AG08395 (cell line): ENCODE data around the gene ZNF70.

Experiments used
- DNase-seq: peaks from one replicate; pipeline ENCODE4 v3.0.0; 2012; ENCODE audit warnings: mixed read lengths, low spot score

The ZNF70 gene

DNA sequence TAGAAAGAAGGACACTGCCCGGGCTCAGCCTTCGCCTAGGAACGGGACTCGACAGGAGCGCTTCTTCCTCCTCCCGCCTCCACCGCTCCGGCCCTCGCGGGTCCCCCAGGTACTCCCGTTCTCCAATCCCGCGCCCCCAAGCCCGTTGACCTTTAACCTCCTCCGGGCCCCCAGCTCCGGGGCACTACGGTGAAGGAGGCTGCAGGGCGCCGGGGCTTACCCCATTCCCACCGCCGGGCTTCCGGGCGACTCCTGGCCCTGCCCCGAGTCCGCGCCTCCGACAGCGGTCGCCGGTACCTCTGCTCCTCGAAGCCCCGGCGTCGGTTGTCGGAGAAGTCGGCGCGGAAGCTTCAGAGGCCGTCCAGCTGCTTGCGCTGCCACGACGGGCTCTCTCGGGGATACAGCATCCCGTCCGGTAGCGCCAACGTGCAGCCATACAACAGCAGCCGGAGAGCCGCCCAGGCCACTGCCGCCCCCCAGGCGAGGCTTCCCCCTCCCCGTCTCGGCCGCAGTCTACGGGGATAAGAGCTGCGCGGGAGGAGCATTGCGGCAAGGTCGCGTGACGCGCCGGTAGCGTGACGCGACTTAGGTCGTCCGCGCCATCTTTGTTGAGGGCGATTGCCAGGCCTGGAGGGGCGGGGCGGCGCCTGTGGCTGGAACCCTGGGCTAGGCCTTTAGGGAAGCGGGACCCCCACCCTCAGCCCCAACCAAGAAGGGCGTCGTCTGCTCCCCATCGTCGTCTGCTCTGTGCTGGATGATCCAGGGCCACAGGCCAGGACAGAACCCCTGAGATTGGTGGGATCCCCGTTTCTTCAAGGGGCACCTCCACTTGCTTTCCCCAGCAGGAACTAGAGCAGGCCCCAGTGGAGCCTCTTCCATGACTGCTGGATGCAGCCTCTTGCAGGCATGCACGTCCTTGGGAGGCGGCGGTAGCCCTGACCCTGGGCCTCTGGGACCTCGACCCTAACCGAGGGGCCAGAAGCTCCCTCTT, 33.8 kb downstream of the ZNF70 start:
- DNase-seq, result peak; percentile 93

DNA sequence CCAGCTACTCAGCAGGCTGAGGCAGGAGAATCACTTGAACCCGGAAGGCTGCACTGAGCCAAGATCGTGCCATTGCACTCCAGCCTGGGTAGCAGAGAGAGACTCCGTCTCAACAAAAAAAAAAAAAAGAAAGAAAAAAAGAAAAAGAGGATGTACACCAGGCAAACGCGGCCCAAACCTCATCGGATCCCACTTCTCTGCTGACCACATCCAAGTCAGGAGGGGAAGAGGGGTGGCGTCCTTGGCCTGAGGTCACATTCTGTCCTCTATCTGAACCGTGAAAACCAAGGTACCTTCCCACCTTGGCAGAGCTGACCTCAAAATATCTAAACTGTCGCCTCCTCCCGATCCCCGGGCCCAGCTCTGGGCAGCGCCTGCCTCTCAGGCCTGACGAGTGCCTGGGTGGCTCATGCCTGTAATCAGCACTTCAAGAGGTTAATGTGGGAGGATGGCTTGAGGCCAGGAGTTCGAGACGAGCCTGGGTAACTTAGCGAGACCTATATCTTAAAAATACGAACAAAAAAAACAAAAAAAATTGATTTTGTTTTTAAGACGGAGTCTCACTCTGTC, 35.0 kb downstream of the ZNF70 start:
- DNase-seq, result no peak

DNA sequence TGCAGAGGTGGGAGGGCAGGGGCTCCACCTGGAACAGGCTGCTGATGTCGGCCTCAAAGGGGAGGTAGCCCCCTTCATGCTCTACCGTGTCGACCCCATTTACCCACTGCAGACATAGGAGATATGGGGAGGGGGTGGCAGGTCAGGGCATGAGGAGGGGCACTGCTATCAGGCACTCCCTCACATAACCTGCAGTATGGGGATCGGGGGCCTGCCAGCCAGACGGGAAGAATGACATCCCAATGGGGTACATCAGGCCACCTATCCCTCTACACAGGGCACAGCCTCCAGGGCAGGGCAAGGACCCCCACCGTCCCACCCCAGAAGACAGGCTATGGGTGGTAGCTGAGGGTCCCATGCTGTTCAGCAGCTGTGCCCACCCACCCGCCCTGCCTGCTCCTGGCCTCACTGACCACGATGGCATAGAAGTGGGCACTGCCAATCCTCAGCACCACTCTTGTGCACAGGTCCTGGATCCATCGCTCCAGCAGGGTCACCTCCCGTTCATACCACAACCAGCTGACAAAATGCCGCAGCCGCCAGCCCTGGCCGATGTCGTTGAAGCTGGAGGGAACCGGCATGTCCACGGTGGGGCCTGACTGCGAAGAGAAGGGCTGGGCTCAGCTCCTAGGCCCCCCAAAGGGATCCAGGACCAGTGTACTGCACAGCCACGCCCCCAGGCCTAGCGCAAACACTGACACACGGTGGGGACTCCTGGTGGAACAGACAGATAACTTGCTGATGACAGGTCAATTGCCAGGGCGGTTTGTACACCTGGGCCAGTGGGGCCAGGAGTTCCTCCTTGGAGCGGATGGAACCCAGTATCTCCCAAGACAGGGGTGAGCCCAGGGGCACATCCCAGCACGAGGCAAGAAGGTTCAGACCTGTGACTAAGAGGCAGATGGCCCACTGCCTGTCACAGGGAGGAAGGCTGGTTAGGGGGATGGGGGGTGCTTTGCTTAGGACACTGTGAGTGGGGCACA, 36.0 kb downstream of the ZNF70 start:
- no peak for DNase-seq

DNA sequence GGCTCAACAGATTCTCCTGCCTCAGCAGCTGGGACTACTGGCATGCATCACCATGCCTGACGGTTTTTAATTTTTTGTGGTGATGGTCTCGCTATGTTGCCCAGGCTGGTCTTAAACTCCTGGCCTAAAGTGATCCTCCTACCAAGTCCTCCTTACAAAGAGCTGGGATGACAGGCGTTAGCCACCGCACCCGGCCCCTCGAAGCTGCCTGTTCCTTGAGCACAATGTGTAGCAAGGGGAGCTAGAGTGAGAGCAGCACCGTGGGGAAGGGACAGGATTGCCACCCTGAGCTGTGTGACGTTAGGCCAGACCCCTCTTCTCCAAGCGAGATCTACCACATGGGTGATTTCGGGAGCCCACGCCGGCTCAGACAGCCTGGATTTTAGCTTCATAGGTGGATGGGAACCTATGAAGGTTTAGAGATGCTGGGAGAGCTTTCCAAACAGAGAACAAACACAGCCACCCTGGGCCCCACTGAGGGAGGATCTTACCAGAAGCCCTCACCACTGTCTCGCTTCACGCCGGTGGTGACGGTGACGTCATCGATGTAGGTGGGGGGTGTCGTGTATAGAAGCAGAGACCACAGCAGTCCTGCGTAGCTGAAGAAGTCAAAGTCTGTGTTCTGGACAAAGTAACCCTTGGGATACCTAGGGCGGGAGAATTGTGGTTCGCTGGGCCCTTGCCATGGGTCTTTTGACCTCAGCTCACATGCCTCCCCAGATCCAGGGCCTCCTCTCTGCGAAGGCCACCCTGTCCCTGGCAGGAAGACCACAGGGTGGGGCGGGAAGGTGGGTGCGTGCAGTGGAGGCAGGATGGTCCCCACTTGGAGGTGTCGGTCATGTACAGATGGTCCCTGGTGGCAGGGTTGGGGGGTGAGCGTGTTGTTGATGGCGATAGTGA, 37.0 kb downstream of the ZNF70 start:
- DNase-seq, result no peak

DNA sequence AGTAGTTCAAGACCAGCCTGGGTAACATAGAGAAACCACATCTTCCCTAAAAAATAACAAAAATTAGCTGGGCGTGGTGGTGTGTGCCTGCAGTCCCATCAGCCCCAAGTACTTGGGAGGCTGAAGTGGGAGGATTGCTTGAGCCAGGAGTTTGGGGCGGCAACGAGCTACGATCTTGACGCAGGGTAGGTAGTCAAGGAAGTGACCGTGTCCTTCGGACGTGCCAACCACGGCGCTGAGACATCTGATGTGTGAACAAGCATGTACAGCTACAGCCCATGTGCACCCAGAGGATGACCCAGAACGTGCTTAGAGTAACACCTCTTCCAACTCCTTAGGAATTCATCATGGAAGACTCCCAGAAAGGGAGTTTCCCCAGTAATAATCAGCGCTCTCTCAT, 38.7 kb downstream of the ZNF70 start:
- DNase-seq, result no peak

DNA sequence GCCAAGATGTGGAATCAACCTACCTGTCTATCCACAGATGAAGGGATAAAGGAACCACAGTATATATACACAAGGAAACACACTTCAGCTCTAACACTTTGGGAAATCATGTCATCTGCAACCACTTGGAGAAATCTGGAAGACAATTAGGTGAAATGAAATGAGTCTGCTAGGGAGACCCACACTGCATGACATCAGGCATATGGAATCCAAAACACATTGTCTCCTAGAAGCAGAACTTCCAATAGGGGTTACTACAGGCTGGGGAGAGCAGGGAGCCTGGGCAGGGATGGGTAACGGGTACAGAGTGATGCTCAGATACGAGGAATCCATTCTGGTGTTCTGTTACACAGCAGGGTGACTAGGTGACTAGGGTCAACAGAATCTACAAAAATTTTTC, 41.8 kb downstream of the ZNF70 start:
- DNase-seq, result peak; percentile 77

DNA sequence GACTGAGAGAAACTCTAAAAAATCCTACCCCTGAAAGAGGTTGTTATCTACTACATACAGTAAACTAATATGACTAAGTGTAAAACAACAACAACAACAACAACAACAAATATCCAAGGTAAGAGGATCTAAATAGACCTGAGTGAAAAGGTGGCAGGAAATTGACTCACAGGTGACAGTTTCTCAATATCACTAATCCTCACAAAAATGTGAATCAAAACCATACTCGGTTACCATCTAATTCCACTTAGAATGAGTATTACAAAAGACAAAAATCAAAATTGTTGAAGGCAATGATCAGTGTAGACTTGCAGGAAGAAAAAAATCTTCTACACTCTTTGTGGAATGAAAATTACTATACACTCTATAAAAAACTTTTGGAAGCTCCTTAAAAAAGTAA, 42.6 kb downstream of the ZNF70 start:
- no peak for DNase-seq

DNA sequence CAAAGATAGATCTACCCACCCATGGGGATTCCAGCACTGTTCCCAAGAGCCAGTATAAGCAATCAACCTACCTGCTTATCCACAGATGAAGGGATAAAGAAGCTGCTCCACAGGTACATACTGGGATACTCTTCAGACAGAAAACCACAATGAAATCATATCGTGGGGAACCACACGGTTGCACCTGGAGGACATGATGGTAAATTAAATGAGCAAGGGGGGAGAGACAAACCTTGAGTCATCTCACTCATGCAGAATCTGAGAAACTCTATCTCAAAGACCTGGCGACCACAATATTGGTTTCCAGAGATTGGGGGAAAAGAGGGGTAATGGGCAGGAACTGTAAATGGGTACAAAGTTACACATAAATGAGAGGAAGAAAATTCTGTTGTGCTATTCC, 45.6 kb downstream of the ZNF70 start:
- DNase-seq, result no peak

DNA sequence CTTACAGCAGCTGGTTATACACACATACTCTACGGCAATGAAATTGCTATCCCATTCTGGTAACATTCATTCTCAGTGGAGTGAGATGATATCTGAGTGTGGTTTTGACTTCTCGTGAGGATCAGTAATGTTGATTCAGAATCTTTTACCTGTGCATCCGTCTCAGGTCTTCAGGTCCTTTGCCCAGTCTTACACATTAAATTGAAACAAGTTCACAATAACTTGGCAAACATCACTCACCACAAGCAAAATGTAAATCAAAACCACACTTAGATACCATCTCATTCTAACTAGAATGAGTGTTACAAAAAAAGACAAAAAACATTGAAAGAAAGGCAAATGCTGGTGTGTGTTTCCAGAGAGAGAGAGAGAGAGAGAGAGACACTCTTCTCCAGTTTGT, 46.1 kb downstream of the ZNF70 start:
- DNase-seq, result no peak

DNA sequence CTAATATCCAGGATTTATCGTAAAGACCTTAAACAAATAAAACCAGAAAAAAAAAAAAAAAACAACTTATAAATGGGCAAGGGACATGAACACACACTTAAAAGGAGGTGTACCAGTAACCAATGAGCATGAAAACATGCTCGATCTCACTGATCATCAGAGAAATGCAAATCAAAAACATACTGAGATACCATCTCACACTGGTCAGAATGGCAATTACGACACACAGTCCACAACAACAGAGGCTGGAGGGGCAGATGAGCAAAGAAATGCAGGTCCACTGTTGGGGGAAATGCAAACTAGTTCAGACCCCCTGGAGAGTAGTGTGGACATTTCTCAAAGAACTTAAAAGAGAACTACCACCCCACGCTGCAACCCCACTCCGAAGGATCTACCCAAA, 46.9 kb downstream of the ZNF70 start:
- no peak for DNase-seq

DNA sequence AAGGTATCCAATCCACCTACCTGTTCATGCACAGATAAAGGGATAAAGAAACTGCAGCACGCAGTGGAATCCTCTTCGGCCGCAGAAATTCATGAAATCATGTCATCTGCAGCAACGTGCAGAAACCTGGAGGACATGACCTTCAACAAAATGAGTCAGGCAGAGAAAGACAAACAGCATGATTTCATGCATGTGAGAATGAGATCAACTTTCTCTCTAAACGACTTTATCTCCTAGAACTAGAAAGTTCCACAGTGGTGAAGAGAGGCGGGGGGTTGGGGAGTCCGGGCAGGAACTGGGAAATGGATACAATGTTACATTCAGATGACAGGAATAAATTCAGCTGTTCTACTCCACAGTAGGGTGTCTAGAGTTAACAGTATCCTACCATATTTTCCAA, 50.2 kb downstream of the ZNF70 start:
- DNase-seq, result no peak

DNA sequence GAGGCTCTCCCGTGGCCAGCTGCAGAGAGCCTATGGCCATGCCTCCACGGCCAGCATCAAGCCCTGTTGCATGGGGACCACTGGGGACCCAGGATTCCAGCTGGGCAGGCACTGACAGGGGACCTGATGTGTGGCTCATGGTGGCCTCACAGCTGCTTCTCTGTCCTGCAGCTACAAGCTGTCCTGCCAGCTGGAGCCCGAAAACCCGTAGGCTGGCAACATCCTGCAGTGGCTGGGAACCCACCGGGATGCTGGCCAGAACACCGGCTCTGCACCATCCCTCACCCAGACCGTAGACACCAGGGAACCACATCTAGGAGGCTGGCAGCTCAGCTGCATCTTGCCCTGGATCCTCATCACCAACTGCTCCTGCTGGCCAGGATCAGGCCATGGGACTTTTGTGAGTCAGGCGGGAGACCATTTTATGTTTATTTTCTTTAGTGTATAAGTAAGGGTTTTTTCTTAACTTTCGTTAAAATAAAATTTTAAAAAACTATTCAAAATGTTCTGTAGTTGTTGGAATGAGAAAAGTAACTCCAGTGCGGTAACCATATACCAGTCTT, 52.2 kb downstream of the ZNF70 start:
- DNase-seq, result no peak

DNA sequence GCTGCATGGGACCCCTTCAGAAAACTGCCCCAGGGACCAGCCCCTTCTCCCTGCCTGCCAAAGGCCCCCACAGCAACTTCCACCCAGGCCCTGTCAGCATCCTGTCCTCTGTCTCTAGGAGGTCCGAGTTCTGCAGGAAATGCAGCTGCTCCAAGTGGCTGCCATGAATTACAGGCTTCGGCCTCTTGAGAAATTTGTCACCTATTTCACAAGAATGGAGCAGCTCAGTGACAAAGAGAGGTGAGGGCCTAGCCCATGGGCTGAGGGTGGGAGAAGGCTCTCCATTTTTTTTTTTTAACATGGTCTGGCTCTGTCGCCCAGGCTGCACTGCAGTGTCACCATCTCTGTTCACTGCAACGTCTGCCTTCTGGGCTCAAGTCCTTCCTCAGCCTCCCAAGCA, 52.8 kb downstream of the ZNF70 start:
- DNase-seq, result no peak

DNA sequence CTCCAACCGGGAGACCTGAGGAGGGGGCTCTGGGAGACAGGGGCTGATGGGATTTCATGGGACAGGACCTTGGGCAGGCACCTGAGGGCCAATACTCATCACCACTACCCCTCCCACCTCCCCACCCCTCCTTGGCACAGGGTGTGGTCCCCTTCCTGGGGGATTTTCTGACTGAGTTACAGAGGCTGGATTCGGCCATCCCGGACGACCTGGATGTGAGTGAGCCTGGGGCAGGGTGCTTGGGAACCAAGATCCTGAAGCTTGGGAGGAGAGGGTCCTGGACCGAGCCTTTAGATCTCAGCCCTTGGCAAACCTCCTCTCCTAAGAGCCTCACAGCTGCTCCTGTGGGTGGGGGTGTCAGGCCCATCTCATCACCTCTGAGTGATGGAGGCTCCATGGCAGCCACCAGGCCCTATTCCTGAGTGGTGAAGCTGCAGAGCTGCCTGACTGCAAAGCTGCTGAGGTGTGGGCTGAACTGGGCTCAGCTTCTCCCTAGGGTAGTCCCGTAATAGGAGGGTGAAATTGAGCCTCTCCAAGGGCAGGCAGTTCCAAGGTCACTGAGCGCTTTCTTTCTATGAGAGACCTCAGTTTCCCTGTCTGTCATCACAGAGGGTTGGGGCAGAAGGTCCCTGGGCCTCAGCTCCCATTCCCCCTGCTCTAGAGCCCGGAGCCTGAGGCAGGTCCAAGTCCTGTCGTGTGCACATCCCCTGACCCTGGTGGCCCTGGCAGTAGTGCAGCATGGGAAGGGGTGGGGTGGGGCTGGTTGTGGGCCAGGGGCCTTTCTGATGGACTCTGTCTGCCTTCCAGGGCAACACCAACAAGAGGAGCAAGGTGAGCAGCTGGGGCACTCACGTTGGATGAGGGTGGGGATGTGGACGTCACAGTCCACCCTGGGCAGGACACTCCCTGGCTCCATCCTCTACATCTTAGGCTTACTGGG, 53.6 kb downstream of the ZNF70 start:
- DNase-seq, result no peak

DNA sequence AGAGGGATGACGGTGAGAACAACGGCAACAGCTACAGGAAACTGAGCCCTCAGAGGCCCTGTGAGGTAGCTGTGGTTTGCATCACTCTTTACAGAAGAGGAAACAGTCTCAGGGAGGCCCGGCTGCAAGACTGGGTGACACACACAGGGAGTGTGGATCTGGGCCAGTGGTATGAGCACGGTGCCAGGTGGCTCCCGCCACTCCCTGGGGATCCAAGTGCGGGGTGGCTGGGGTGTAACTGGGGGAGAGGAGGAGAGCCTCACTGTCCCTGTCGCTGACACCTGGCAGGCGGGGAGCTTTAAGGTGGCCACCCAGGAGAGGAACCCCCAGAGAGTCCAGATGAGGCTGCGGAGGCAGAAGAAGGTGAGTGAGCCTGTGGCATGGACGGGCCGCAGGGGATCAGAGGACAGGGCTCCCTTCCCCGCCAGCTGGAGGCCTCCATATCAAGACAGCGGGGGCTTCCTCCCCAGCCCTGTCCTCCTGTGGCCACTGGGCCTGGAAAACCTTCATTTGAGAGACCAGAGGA, 54.5 kb downstream of the ZNF70 start:
- DNase-seq, result no peak

DNA sequence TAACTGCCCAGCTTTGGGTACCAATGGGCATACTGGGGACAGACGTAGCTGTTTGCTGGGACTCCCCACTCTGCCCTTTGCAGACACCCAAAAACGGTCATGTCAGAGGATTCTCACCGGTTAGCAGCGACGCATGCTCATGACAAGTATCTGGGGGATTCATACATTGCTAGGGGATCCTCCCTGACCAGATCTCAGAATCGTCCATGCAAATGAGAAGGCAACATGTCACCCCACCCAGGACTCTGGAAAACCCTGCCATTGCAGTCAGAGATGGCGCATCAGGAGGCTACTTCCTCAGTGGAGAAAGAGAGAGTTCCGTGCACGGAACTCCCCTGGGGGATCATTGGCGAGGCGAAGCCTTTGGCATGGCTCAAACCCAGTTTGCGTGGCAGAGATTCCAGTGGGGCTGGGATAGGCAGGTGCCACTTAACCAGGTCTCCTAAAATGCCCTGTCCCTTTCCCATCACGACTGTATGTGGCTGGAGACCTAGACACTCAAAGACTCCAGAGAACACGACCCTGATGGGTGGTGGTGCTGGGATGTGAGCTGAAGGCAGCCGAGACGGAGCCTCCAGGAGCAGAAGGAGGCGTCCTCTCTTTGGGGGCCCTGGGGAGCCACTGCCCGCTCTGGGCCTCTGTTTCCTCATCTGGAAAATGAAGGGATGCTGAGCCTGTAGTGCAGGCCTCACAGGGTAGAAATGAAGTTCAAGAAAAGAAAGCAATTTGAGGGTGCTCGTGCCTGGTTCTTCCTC, 55.2 kb downstream of the ZNF70 start:
- no peak for DNase-seq

DNA sequence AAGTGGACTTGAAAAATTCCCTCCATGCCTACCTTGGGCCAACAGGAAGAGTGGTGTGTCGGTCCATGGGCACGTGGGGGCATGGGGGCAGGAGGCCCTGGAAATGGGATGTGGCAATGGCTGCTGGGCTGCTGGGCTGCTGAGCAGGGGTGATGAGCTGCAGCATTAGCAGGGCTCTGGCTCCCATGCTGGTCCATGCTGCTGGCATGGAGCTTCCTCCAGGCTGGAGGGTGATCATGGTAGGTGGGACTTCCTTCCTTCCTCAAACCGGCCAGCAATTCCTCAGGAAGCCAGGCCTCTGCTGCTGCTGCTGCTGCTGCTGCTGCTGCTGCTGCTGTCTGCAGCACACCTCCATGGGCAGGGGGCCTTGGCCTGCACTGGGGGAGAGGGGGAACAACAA, 55.8 kb downstream of the ZNF70 start:
- no peak for DNase-seq

DNA sequence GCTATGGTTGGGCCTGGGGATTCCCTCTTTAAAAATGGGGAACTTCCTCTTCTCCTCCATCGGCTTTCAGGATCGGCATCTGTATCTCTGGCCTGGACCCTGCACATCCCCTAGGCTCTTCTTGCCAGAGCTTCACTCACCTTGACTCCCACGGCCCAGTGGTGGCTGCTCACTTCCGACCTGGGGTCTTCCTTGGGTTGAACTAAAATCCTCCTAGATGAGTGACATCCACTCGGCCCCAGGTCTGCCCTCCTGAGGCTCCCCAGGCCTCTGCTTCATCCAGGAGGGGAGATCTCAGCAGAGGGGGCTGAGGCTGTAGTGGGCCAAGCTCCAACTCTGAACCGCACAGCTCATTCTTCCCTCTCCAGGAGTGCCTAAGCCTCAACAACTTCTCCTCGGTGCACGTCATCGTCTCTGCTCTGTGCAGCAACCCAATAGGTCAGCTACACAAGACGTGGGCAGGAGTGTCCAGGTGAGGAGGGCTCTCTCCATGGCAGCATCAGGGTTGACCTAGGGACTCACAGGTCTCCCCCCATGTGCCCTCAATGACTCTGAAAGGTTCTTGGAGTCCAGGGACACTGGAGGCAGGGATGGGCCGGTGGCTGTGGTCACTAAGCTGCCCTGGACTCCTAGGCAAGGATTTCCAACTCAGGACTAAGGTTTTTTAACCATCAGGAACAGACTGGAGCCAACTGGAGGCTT, 56.8 kb downstream of the ZNF70 start:
- no peak for DNase-seq
